HG03095 (cell line): ENCODE results near the gene KCNMB4.

ENCODE experiments used
- ATAC-seq: cut with Tn5 transposase; IDR thresholded peaks from one replicate; pipeline ENCODE4 v1.9.1; 2021; ENCODE audit warnings: moderate library complexity; ENCODE audit not compliant: unreplicated experiment

KCNMB4 gene

DNA sequence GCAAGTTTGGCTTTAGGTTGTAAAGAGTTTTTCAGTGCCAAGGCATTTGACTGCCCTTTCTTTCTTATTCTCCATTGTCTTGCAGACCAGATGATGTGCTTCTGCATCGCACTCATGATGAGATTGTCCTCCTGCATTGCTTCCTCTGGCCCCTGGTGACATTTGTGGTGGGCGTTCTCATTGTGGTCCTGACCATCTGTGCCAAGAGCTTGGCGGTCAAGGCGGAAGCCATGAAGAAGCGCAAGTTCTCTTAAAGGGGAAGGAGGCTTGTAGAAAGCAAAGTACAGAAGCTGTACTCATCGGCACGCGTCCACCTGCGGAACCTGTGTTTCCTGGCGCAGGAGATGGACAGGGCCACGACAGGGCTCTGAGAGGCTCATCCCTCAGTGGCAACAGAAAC is 64.3 kb downstream of the KCNMB4 start:
- no peak for ATAC-seq

DNA sequence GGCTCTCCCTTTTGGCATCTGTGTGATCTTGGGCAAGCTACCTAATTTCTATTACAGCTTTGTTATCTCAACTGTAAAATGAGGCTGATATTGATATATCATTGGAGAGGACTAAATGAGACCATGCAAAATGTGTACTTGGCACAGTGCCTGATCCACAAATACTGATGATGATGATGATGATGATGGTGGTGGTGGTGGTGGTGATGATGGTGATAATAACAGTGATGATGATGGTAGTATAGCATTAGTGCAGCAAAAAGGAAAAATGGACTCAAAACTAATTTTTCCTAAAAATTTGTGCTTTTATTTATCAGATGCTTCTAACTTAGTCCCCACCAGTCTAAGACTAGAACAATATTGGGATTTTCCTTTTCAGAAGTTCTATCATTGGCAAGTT is 70.7 kb downstream of the KCNMB4 start:
- no peak for ATAC-seq

DNA sequence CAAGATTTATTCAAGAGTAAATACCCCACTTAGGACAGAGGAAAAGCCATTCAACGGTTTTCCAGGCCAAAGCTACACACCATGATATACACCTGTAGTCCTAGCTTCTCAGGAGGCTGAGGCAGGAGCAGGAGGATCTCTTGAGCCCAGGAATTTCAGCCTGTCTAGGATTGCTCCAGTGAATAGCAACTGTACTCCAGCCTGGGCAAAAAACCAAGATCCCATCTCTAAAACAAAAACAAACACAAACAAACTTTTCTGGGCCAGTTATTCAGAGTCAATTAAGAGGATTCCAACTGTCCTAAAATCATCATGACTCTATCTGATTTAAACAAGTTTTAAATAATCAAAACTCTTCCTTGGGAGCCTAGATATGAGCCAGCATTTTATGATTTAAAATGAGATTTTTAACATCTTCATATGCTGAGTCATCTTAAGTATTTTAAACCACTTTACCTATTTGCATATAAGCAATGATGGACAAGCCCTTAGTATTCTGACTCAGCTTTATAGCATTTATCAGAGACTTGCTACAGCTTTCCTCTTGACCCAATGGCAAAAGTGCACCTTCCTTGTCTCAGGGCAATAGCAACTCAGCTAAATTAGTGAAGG is 77.1 kb downstream of the KCNMB4 start:
- ATAC-seq = no peak

DNA sequence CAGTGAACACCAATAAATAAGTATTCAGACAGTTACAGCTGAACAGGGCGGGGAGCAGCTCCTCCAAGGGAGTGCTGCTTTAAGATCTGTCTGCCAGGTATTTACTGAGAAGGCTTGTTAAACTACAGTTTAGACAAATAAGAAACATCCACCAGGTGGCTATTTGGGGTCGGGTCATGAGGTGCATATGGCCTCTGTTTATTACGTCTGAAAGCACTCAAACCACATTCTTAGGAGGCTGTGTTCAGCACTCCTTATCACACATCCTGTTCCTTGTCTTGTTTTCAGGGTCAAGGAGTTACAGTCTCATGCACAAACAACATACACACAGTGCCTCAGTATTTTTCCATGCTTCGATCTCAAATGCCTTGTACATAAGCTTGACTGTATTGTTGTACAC is 78.8 kb downstream of the KCNMB4 start:
- ATAC-seq = no peak

DNA sequence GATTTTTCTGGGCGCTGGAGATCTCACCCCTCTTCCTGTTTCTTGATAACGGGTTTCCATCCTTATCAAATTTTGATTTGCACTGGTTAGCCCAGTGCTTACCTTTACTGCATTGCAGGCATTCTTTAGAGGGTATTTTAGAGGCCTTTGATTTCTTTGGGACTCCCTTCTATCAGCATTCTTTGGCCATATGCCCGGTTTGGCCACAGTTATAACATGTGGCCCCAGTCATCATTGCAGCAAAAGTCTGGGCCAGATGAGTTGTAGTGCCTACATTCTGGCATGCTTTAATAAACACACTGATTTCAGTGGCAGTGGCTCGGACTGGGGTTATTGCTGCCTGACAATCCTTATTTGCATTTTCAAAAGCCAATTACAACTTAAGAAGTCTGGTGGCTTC is 82.3 kb downstream of the KCNMB4 start:
- no peak for ATAC-seq

DNA sequence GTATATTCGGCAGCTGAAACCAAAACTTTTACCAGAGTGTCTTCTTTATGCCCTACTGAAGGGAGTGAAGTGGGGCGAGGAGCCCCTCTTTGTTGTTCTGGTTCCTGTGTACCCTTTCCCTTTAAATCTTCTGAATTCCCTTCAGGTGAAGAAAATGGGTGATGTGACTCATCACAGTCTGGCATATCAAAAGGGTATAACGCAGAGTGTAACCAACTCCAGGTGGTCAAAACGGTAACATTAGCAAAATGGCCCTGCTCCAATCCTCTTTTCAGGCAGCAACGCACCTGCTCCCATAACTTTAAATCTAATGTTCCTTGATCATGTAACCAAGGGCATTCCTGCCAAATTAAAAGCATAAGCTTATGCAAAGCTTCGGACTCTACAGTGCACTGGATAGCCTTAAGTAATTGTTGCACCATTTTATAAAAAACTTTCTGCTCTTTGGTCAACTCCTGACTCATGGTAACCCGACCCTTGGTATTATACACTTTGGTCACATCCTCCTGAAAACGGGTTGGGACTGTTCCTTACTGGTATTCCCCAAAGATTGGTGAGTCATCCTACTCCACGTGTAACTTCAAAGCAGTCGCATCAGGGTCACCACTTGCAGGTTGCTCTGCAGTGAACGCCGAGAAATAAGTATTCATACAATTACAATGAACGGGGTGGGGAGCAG is 83.1 kb downstream of the KCNMB4 start:
- ATAC-seq = no peak

DNA sequence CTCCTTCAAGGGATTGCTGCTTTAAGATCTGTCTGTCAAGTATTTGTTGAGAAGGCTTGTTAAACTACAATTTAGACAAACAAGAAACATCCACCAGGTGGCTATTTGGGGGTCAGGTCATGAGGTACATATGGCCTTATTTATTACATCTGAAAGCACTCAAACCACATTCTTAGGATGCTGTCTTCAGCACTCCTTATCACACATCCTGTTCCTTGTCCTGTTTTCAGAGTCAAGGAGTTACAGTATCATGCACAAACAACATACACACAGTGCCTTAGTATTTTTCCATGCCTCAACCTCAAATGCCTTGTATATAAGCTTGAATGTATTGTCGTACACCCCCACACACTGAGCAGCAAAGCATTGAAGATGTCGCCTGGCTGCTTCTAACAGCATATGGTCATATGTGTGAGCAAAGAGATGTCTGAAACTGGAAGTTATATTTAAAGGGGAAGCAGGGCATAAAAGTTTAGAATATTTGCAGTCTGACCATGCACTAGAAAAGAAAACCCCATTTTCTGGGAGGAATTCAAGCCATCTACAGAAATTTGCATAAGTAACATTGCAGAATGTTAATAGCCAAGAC is 83.8 kb downstream of the KCNMB4 start:
- no peak for ATAC-seq

DNA sequence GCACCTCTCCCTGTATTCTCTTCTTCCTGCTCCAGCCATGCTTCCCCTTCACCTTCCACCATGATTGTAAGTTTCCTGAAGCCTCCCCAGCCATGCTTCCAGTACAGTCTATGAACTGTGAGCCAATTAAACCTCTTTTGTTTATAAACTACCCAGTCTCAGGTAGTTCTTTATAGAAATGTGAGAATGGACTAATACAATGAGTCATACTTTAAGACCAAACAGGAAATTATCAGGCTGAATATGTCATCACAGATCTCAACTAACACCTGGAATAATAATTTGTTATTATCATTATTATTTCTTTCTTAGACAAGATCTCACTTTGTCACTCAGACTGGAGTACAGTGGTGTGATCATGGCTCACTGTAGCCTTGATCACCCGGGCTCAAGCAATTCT is 85.4 kb downstream of the KCNMB4 start:
- ATAC-seq = no peak

DNA sequence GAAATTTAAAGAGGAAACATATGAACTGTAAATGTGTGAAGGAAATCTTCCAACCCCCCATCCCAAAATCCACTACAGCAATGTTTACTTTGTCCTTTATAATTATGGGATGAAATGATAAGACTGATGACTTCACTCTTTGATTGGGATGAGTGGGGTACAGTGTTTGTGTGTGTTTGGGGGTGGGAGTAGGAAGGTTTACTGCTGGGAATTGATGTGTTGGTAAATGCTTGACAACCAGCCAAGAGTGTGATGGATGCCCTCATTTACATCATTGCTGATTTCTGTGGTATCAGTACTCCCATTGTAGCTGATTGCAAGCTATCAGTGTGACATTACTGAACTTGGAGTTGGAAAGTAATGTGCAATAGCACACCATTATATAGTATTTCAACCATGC is 90.9 kb downstream of the KCNMB4 start:
- ATAC-seq = no peak

DNA sequence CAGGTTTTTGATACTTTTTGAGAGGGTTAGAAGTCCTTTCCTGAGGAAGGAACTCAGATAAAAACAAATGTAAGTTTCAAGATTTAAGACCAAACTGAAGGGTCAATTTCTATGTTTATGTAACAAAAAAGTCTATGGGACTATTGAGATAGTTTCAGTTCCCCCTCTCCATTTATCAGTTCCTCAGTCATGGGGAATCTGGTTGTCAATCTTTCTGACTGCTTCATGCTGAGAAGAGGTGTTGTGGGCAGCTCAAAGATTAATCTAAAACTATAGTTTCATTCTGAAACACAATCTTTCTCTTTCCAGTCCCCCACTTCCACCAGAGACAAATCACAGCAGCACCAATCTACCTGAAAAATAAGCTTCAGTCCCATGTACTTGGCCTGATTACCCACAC is 93.7 kb downstream of the KCNMB4 start:
- ATAC-seq = peak; percentile 59

DNA sequence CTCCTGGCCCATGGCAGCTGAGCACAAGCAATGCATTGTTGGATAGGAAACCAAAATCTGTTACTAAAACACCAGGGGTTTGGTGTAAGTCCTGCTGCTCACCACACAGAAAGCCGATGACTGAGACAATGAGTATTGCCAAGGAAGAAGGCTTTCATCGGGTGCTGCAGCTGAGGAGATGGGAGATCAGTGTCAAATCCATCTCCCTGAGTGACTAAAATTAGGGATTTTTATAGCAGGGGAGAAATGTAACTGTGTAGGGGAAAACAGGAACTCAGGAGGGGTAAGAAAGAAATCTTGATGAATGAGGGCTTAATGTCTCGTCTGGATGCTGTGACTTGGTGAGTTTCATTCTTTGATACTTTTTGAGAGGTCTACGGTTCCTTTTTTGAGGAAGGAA is 97.9 kb downstream of the KCNMB4 start:
- no peak for ATAC-seq

DNA sequence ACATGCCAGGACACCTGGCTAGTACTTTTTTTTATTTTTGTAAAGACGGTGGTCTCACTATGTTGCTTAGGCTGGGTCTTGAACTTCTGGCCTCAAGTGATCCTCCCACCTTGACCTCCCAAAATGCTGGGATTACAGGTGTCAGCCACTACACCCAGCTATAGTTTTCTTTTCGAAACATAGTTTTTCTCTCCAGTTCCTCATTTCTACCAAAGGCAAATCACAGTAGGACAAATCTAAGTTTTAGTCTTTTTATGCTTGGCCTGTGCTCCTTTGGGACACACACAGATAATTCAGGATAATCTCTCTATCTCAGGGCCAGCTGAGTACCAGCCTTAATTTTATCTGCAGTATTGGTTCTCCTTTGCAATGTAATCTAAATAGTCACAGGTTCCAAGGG is 100.7 kb downstream of the KCNMB4 start:
- ATAC-seq = no peak

DNA sequence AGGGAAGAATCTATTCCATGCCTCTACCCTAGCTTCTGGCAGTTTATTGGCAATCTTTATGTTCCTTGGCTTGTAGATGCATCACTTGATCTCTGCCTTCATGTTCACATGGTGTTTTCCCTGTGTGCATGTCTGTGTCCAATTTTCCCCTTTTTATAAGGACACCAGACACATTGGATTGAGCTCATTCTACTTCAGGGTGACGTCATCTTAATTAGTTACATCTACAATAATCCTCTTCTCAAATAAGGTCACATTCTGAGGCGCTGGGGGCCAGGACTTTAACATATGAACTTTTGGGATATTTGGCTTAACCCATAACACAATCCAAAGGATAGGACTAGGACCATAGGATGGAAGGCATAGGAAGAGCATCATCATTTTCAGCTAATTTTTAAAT is 101.4 kb downstream of the KCNMB4 start:
- no peak for ATAC-seq

DNA sequence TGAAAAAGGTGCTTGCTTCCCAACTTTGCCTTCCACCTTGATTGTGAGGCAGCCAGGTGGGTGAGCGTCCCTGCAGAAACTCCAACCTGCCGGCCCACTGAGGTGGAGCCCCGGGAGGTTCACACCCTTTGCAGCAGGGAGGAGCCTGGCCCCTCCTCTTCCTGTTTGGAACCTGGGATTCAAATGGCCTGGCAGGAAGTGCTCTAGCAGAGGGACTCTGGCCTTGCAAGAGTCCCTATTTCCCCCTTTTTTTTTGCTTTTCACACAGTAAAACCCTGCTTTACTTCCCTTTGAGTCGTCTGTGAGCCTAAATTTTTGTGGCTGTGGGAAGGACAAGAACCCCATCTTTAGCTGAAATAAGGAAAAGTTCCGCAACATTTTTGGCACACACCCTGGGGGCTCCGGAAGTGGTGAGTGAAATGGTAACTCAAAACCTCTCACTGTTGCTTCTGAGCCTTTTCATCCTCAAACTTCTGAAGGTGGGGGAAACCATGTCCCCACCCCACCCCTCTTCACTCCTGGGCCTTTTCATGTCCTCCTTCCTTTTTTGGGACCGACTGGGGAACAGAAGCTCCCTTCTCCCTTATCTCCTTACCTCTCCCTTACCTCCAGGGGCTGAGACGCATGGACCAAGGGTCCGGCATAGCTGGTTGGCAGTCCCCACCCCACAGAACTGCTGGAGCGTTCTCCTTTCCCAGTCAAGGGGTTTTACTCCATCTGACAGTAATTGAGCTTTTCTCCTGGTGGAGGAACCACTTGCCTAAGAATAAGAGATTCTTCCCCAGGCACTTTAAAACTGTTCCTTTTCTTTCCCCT is 102.0 kb downstream of the KCNMB4 start:
- ATAC-seq = peak; percentile 63

DNA sequence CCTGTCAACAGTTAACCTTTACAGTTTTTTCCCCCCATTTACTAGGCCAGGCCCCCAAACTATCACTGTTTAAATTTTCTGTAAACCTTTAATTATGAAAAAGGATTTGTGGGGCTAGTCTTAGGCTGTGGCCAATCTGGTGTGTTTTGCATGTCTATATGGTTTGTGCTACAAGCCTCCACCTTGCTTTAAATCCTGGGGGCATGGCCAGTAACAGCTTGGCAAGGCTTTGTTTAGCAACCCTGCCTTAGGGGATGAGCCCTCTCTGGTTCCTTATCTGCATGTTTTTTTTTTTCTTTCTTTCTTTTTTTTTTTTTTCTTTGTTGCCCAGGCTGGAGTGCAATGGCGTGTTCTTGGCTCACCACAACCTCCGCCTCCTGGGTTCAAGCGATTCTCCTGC is 102.7 kb downstream of the KCNMB4 start:
- ATAC-seq = no peak

DNA sequence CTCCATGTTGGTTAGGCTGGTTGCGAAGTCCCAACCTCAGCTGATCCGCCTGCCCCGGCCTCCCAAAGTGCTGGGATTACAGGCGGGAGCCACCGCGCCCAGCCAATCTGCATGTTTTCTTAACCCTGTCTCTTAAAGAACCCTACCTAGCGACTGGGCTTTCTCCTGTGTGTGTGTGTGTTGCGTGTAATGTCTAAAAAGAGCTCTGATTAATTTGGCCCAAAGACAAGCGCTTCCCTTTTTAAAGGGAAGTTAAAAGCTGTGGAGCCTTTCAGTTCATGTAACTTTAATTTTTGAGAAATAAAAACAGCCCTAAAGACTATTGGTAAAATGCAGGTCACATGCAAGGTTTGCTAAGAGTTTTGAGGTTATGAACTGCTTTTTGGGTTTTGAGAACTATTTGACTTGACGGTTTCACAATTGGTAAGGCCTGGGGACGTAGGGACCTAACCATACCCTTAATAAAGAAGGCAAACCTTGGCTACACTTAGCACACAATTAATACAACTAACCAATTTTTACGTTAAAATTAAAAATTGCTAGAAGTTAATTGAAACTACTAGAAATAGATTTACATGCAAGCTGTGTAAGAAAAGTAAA is 103.2 kb downstream of the KCNMB4 start:
- ATAC-seq = no peak

DNA sequence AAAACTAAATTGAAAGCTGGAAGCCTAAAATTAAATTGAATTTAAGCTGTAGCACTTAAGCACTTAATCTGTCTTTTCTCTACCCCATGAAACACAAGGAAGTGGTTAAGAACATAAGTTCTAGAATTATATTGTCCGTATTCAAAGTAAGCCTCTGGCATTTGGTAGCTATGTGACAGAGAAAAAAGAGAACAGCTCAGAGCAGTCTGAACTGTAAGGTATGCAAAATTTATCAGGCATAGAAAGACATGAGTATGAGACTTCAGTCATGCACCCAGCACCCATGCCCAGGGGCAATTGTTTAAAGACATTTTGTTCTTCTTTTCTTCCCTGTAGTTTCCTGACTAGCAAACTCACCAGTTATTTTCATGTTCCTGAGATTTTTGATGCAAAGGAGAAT is 116.7 kb downstream of the KCNMB4 start:
- no peak for ATAC-seq
